Measurements from ENCODE around the gene SLC13A2. TPM values are rescaled to one million over a fixed set of nuclear protein-coding genes. Genes with fewer than 3 reads are reported as not detected.

The SLC13A2 gene
- polyA plus RNA-seq, 1 donor (not counting 4 experiments of a cell fraction or from before 2014, with no cell fraction given) = not detected

- peaks cover 21% of the 10 kb centered on the region for H3K4me1 ChIP-seq (ENCODE audit: control insufficient read depth, extremely low read depth, insufficient read depth, low read length)
- no peaks in the 10 kb centered on the region for H3K9me1 ChIP-seq (ENCODE audit: control insufficient read depth, extremely low read depth, insufficient read depth, low read length)
- H3K36me3 ChIP-seq (ENCODE audit: control insufficient read depth in 2 of 2, extremely low read depth in 1 of 2, insufficient read depth in 2 of 2, low read length in 2 of 2) = no peaks in the 10 kb centered on the region
- FAIRE-seq (no peak), DNase-seq (ENCODE audit: low read depth, low spot score) (no peak)
- H3K9ac ChIP-seq (ENCODE audit: control insufficient read depth, extremely low read depth, insufficient read depth, low read length) = no peak overlapping the region
- peaks cover 3% of the 10 kb centered on the region for H3K9me3 ChIP-seq (ENCODE audit: control insufficient read depth, low read depth, low read length)
- no peak overlapping the region for H3K4me2 ChIP-seq (ENCODE audit: control insufficient read depth, extremely low read depth, insufficient read depth, low read depth, low read length)
- no peak overlapping the region for H2AFZ ChIP-seq (ENCODE audit: control insufficient read depth, low read length)
- no peaks in the 10 kb centered on the region for H3K79me2 ChIP-seq (ENCODE audit: control insufficient read depth, insufficient read depth, low read length)
- no peak overlapping the region for H3K4me3 ChIP-seq (ENCODE audit: control insufficient read depth in 2 of 3, extremely low read depth in 1 of 3, insufficient read depth in 2 of 3, low read depth in 1 of 3, low read length in 3 of 3)
- peaks cover 10% of the 10 kb centered on the region for H3K27me3 ChIP-seq (ENCODE audit: control insufficient read depth, extremely low read depth, insufficient read depth, low read length)
- no peak overlapping the region for H3K27ac ChIP-seq (ENCODE audit: control insufficient read depth, insufficient read depth, low read length)
- dilution Hi-C loops (cut with MboI; ENCODE audit: extremely low pct_ligation_motif_present, low sequenced_read_pairs) = no loop called here
- H4K20me1 ChIP-seq (ENCODE audit: control insufficient read depth, extremely low read depth, insufficient read depth, low read length) = no peaks in the 10 kb centered on the region
- TF ChIP-seq, protein P1, sequence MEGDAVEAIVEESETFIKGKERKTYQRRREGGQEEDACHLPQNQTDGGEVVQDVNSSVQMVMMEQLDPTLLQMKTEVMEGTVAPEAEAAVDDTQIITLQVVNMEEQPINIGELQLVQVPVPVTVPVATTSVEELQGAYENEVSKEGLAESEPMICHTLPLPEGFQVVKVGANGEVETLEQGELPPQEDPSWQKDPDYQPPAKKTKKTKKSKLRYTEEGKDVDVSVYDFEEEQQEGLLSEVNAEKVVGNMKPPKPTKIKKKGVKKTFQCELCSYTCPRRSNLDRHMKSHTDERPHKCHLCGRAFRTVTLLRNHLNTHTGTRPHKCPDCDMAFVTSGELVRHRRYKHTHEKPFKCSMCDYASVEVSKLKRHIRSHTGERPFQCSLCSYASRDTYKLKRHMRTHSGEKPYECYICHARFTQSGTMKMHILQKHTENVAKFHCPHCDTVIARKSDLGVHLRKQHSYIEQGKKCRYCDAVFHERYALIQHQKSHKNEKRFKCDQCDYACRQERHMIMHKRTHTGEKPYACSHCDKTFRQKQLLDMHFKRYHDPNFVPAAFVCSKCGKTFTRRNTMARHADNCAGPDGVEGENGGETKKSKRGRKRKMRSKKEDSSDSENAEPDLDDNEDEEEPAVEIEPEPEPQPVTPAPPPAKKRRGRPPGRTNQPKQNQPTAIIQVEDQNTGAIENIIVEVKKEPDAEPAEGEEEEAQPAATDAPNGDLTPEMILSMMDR (optimal IDR thresholded peaks at IDR 0.05 in 1 of 3, IDR thresholded peaks at IDR 0.05 in 1 of 3, conservative IDR thresholded peaks at IDR 0.05 in 1 of 3; ENCODE audit: extremely low read depth in 1 of 3, insufficient read depth in 2 of 3, low read length in 3 of 3) = no peak
- TF ChIP-seq EZH2 (IDR thresholded peaks at IDR 0.05; ENCODE audit: low read length) = no peak
Measured at GRCh38 chr17:28511858-28512461, 38.5 kb downstream of the SLC13A2 start.

DNA sequence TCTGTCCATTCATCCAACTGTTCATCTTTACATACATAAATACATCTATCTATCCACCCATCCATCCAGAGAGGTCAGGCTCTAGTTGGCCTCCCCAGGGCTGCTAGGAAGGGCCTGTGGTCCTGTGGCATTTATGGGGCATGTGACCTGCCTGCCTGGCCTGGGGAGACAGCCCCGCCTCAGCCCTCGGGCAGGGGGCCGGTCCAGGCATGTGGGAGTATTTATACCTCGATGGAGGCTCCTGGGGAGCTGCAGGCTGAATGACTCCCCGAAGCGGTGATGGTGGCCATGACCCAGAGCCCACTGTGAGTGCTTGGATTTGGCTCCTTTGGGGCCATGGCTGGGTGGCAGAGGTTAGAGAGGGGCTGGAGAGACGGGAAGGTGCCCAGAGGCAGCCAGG lies 40.0 kb downstream of the SLC13A2 start:
- no peak for DNase-seq (ENCODE audit: low read depth, low spot score)
- no peak overlapping the region for H3K4me2 ChIP-seq (ENCODE audit: control insufficient read depth, extremely low read depth, insufficient read depth, low read depth, low read length)
- dilution Hi-C loops (cut with MboI; ENCODE audit: extremely low pct_ligation_motif_present, low sequenced_read_pairs) = no loop called here
- no peaks in the 10 kb centered on the region for H3K9me1 ChIP-seq (ENCODE audit: control insufficient read depth, extremely low read depth, insufficient read depth, low read length)
- no peaks in the 10 kb centered on the region for H4K20me1 ChIP-seq (ENCODE audit: control insufficient read depth, extremely low read depth, insufficient read depth, low read length)
- no peak for FAIRE-seq
- no peak overlapping the region for H3K9ac ChIP-seq (ENCODE audit: control insufficient read depth, extremely low read depth, insufficient read depth, low read length)
- H3K36me3 ChIP-seq (ENCODE audit: control insufficient read depth in 2 of 2, extremely low read depth in 1 of 2, insufficient read depth in 2 of 2, low read length in 2 of 2) = no peaks in the 10 kb centered on the region
- TF ChIP-seq, protein P1 (optimal IDR thresholded peaks at IDR 0.05 in 1 of 3, IDR thresholded peaks at IDR 0.05 in 1 of 3, conservative IDR thresholded peaks at IDR 0.05 in 1 of 3; ENCODE audit: extremely low read depth in 1 of 3, insufficient read depth in 2 of 3, low read length in 3 of 3) = no peak
- TF ChIP-seq EZH2 (IDR thresholded peaks at IDR 0.05; ENCODE audit: low read length) = no peak
- H2AFZ ChIP-seq (ENCODE audit: control insufficient read depth, low read length) = no peak overlapping the region
- no peak overlapping the region for H3K27ac ChIP-seq (ENCODE audit: control insufficient read depth, insufficient read depth, low read length)
- peaks cover 8% of the 10 kb centered on the region for H3K4me1 ChIP-seq (ENCODE audit: control insufficient read depth, extremely low read depth, insufficient read depth, low read length)
- peaks cover 10% of the 10 kb centered on the region for H3K27me3 ChIP-seq (ENCODE audit: control insufficient read depth, extremely low read depth, insufficient read depth, low read length)
- no peaks in the 10 kb centered on the region for H3K79me2 ChIP-seq (ENCODE audit: control insufficient read depth, insufficient read depth, low read length)
- peaks cover 3% of the 10 kb centered on the region for H3K9me3 ChIP-seq (ENCODE audit: control insufficient read depth, low read depth, low read length)
- H3K4me3 ChIP-seq (ENCODE audit: control insufficient read depth in 2 of 3, extremely low read depth in 1 of 3, insufficient read depth in 2 of 3, low read depth in 1 of 3, low read length in 3 of 3) = no peak overlapping the region

Measured in keratinocyte (primary cell).